ENCODE results near the gene CACNG4.

DNA sequence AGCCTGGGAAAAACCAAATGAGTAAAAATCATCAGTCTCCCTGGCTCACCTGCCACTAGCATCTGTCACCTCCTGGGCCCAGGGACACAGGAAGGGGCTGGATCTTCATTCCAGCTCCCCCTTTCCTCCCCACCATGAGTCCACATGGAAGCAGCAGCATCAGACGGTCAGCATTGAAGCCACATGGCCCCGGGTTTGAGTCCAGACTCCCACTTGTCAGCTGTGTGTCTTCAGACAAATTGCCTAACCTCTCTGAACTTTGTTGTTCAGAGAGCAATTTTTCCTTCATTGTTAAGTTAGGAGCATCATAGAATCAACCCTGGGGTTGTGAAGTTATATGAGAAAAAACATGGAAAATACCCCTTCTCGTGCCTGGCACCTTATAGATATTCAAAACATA lies 10.7 kb downstream of the CACNG4 start:
- TF ChIP-seq CTCF (IDR thresholded peaks at IDR 0.05; ENCODE audit: low read depth, low read length, poor library complexity, severe bottlenecking) = no peak
- TF ChIP-seq EZH2phosphoT487 (IDR thresholded peaks at IDR 0.05; ENCODE audit: borderline replicate concordance, low read length) = no peak
